ENCODE measurements around the gene RECK. TPM values are rescaled to one million over a fixed set of nuclear protein-coding genes. Genes with fewer than 3 reads are reported as not detected.
A peak's percentile ranks its signal among the peaks of the same experiment; 100 is the strongest.
"Not testable (repeated sequence)": the region's sequence is repeated elsewhere in the genome, so short reads cannot be mapped to it uniquely, and the experiment has no call there.

Gene RECK
- total RNA-seq, 1 donor from 2014 or later: 25.7 TPM

DNA sequence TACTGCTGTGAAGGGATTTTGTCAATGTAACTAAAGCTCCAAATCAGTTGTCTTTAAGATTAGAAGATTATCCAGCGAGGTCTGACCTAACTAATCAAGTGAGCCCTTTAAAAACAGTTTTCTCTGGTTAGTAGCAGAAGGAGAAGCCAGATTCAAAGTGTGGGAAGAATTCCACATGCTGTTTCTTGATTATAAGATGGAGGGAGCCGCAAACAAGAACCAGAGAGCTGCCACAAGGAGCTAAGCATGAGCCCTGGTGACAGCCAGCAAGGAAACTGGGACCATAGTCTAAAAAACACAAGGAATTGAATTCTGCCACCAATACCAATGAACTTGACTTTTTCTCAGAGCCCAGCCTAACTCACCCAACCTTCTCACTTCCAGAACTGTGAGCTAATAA lies 41.8 kb upstream of the RECK start:
- DNase-seq (ENCODE audit: extremely low spot score, unreplicated experiment): no peak
- Mint-ChIP-seq H3K27me3 (ENCODE audit: unreplicated experiment) (no peaks in the 10 kb centered on the region), H3K27ac (ENCODE audit: unreplicated experiment) (no peak overlapping the region), H3K36me3 (ENCODE audit: unreplicated experiment) (no peaks in the 10 kb centered on the region), H3K4me3 (ENCODE audit: unreplicated experiment) (no peak overlapping the region), H3K9me3 (ENCODE audit: unreplicated experiment) (no peaks in the 10 kb centered on the region), H3K4me1 (ENCODE audit: unreplicated experiment) (peaks cover 17% of the 10 kb centered on the region)
- TF ChIP-seq, protein P1, sequence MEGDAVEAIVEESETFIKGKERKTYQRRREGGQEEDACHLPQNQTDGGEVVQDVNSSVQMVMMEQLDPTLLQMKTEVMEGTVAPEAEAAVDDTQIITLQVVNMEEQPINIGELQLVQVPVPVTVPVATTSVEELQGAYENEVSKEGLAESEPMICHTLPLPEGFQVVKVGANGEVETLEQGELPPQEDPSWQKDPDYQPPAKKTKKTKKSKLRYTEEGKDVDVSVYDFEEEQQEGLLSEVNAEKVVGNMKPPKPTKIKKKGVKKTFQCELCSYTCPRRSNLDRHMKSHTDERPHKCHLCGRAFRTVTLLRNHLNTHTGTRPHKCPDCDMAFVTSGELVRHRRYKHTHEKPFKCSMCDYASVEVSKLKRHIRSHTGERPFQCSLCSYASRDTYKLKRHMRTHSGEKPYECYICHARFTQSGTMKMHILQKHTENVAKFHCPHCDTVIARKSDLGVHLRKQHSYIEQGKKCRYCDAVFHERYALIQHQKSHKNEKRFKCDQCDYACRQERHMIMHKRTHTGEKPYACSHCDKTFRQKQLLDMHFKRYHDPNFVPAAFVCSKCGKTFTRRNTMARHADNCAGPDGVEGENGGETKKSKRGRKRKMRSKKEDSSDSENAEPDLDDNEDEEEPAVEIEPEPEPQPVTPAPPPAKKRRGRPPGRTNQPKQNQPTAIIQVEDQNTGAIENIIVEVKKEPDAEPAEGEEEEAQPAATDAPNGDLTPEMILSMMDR (IDR thresholded peaks at IDR 0.05): no peak

DNA sequence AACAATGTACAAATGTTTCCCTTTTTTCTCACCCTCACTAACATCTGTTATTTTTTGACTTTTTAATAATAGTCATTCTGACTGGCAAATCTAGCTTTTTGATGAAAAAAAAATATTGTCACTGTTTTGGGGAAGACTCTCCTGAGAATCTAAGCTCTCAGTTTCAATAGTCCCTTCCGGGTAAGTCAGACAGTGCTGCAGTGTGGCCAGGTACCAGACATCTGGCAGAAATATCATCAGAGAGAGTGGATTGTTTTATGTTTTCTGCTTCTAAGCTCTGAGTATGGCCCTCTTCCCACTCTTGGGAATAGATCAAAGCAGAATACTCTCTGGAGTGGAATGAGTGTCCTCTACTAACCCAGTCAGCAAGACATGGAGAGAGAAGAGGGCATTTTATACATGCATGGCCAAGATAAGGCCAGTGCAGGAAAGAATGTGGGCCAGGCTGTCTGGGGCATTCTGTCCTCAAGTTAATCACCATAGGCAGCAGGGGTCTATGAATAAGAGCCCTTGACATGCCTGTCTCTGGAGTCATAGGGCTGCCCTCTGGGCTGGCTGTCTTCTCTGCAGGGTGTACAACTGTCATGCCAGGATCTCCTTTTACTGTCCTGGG lies 40.2 kb upstream of the RECK start:
- TF ChIP-seq, protein P1 (IDR thresholded peaks at IDR 0.05): no peak
- Mint-ChIP-seq H3K27me3 (ENCODE audit: unreplicated experiment) (no peaks in the 10 kb centered on the region), H3K4me3 (ENCODE audit: unreplicated experiment) (no peak overlapping the region), H3K4me1 (ENCODE audit: unreplicated experiment) (peaks cover 17% of the 10 kb centered on the region), H3K9me3 (ENCODE audit: unreplicated experiment) (no peaks in the 10 kb centered on the region), H3K27ac (ENCODE audit: unreplicated experiment) (peak overlapping the region; percentile 78), H3K36me3 (ENCODE audit: unreplicated experiment) (no peaks in the 10 kb centered on the region)
- no peak for DNase-seq (ENCODE audit: extremely low spot score, unreplicated experiment)

DNA sequence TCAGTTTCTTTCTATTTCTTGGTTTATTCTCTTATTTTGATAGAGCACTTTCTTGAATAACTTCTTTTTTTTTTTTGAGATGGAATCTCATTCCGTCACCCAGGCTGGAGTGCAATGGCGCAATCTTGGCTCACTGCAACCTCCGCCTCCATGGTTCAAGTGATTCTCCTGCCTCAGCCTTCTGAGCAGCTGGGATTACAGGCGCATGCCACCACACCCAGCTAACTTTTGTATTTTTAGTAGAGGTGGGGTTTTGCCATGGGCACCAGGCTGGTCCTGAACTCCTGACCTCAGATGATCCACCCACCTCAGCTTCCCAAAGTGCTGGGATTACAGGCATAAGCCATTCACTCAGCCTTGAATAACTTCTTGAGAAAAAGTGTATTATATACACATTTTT lies 39.7 kb upstream of the RECK start:
- H3K27ac Mint-ChIP-seq (ENCODE audit: unreplicated experiment): peak overlapping the region; percentile 78
- not testable (repeated sequence) for H3K36me3 Mint-ChIP-seq (ENCODE audit: unreplicated experiment); H3K27me3 Mint-ChIP-seq (ENCODE audit: unreplicated experiment); DNase-seq (ENCODE audit: extremely low spot score, unreplicated experiment); H3K4me3 Mint-ChIP-seq (ENCODE audit: unreplicated experiment); H3K9me3 Mint-ChIP-seq (ENCODE audit: unreplicated experiment)
- peaks cover 17% of the 10 kb centered on the region for H3K4me1 Mint-ChIP-seq (ENCODE audit: unreplicated experiment)

DNA sequence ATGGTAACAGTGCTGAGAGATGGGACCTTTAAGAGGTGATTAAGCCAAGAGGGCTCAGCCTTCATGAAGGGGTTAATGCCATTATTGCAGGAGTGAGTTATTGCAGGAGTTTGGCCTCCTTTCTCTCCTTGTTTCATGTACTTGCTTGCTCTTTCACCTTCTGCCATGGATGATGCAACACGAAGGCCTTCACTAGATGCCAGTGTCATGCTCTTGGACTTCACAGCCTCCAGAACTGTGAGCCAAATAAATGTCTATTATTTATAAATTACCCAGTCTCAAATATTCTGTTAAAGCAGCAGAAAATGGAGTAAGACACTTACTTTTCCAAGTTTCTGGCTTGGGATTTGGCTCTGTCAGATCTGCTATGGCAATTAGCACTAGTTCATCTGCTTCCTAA lies 38.4 kb upstream of the RECK start:
- TF ChIP-seq, protein P1 (IDR thresholded peaks at IDR 0.05): no peak
- Mint-ChIP-seq H3K4me1 (ENCODE audit: unreplicated experiment) (peaks cover 17% of the 10 kb centered on the region), H3K36me3 (ENCODE audit: unreplicated experiment) (no peaks in the 10 kb centered on the region), H3K9me3 (ENCODE audit: unreplicated experiment) (no peaks in the 10 kb centered on the region), H3K27me3 (ENCODE audit: unreplicated experiment) (no peaks in the 10 kb centered on the region), H3K4me3 (ENCODE audit: unreplicated experiment) (no peak overlapping the region), H3K27ac (ENCODE audit: unreplicated experiment) (no peak overlapping the region)
- no peak for DNase-seq (ENCODE audit: extremely low spot score, unreplicated experiment)

DNA sequence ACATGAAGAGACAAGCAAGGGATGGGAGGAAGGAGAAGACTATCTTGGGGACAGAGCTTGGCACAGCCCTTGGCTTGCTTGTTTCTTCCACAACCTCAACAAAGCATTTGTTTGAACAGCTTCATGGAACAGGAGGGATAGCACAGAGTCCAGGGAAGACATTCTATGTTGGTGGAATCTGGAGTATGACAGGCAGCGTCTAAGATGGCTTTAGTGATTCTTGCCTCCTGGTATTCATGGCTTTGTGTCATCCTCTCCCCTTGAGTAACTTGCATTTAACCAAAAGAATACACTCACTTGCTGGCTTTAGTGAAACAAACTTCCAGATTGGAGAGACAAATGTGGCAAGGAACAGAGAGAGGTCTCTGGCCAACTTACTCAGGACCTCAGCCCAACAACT lies 30.8 kb upstream of the RECK start:
- Mint-ChIP-seq H3K4me1 (ENCODE audit: unreplicated experiment) (peaks cover 3% of the 10 kb centered on the region), H3K36me3 (ENCODE audit: unreplicated experiment) (no peaks in the 10 kb centered on the region), H3K4me3 (ENCODE audit: unreplicated experiment) (no peak overlapping the region), H3K27ac (ENCODE audit: unreplicated experiment) (no peak overlapping the region), H3K9me3 (ENCODE audit: unreplicated experiment) (peaks cover 11% of the 10 kb centered on the region), H3K27me3 (ENCODE audit: unreplicated experiment) (peaks cover 8% of the 10 kb centered on the region)
- no peak for DNase-seq (ENCODE audit: extremely low spot score, unreplicated experiment)
- TF ChIP-seq, protein P1 (IDR thresholded peaks at IDR 0.05): no peak

Measured in osteocyte (in vitro differentiated cells).